ENCODE data around the gene LEMD1. TPM values are rescaled to one million over a fixed set of nuclear protein-coding genes. Genes with fewer than 3 reads are reported as not detected.

Gene LEMD1
- total RNA-seq, 2 experiments from 2014 or later = not detected

DNA sequence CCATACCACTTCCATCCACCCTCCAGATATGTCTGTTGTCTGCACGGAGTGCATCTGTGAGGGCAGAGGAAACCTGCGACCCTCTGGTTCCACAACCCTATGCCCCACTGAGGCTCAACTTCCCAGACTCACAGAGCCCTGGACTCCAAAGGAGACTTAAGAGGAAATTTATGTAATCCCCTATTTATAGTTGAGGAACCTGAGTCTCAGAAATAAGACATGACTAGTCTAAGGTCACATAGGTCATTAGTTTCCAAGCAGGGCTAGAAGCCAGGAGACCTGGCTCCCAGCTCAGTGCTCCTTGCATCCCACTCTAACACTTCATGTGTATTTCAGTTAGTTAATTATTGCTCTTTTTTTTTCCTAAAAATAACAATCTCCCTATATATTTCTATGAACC is 15.7 kb upstream of the LEMD1 start:
- Mint-ChIP-seq H3K27me3 (peaks cover 18% of the 10 kb centered on the region), H3K4me3 (no peak overlapping the region), H3K4me1 (ENCODE audit: low read depth) (peaks cover 26% of the 10 kb centered on the region), H3K27ac (no peak overlapping the region), H3K36me3 (ENCODE audit: low read depth) (no peaks in the 10 kb centered on the region), H3K9me3 (no peaks in the 10 kb centered on the region)
- CTCF ChIA-PET = interaction anchor here (1.4 kb wide), 1 partner anchor 48 kb away, joined by 5 read pairs; no protein-coding TSS in a partner anchor
- peaks cover 0 to 6% of the 10 kb centered on the region in 2 experiments for H3K27me3 ChIP-seq (ENCODE audit: control insufficient read depth in 1 of 2, insufficient read depth in 2 of 2, low read length in 2 of 2)
- H3K4me3 ChIP-seq (ENCODE audit: low read length) = no peak overlapping the region
- H3K27ac ChIP-seq (ENCODE audit: low read depth in 1 of 2, low read length in 2 of 2) = no peak overlapping the region
- no peaks in the 10 kb centered on the region for H3K36me3 ChIP-seq (ENCODE audit: insufficient read depth, low read length)
- DNase-seq (no peak), ATAC-seq (ENCODE audit: poor library complexity) (no peak)
- no peaks in the 10 kb centered on the region for H3K9me3 ChIP-seq (ENCODE audit: control insufficient read depth in 1 of 2, insufficient read depth in 1 of 2, low read length in 2 of 2)
- peaks cover 31% of the 10 kb centered on the region for H3K4me1 ChIP-seq (ENCODE audit: insufficient read depth, low read length)
- intact Hi-C loops (cut with DNase I, micrococcal nuclease) = no loop called here
- TF ChIP-seq, protein P1, sequence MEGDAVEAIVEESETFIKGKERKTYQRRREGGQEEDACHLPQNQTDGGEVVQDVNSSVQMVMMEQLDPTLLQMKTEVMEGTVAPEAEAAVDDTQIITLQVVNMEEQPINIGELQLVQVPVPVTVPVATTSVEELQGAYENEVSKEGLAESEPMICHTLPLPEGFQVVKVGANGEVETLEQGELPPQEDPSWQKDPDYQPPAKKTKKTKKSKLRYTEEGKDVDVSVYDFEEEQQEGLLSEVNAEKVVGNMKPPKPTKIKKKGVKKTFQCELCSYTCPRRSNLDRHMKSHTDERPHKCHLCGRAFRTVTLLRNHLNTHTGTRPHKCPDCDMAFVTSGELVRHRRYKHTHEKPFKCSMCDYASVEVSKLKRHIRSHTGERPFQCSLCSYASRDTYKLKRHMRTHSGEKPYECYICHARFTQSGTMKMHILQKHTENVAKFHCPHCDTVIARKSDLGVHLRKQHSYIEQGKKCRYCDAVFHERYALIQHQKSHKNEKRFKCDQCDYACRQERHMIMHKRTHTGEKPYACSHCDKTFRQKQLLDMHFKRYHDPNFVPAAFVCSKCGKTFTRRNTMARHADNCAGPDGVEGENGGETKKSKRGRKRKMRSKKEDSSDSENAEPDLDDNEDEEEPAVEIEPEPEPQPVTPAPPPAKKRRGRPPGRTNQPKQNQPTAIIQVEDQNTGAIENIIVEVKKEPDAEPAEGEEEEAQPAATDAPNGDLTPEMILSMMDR (IDR thresholded peaks at IDR 0.05) = no peak
- POLR2A ChIA-PET = no interaction called here

DNA sequence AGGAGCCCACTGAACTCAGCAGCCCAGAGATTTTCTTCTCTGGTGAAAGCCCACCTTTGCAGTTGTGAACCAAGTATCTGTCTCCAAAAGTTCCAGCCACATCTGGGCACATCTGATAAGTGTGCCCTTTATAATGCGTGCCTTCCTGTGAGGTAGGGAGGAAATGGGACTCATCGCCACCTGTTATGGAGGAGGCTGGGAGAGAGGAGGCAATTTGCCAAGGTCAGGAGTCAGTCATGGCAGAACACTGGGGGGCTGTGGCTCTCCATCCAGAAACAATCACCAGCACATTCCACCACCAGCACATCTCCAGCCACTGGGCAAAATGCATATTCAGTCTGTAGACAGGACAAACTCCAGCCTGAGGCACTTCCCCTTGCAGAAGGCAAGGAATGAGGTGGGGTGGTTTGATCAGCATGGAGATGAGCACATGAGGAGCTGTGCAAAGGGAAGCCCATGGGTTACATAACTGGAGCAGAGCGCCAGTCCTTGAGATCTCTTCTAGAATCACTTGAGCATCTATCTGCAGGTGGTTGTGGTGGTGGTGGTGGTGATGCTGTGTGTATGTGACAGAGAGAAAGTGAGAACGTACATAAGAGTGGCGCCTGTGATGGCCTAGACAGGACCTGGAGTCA is 15.0 kb upstream of the LEMD1 start:
- Histone ChIP-seq H3K36me3 (ENCODE audit: insufficient read depth, low read length) (no peaks in the 10 kb centered on the region), H3K4me3 (ENCODE audit: low read length) (no peak overlapping the region), H3K27ac (ENCODE audit: low read depth in 1 of 2, low read length in 2 of 2) (no peak overlapping the region), H3K4me1 (ENCODE audit: insufficient read depth, low read length) (peaks cover 27% of the 10 kb centered on the region), H3K9me3 (ENCODE audit: control insufficient read depth in 1 of 2, insufficient read depth in 1 of 2, low read length in 2 of 2) (no peaks in the 10 kb centered on the region), H3K27me3 (ENCODE audit: control insufficient read depth in 1 of 2, insufficient read depth in 2 of 2, low read length in 2 of 2) (peaks cover 0 to 12% of the 10 kb centered on the region in 2 experiments)
- Mint-ChIP-seq H3K27me3 (peaks cover 22% of the 10 kb centered on the region), H3K4me3 (no peak overlapping the region), H3K36me3 (ENCODE audit: low read depth) (no peaks in the 10 kb centered on the region), H3K27ac (no peak overlapping the region), H3K9me3 (no peaks in the 10 kb centered on the region), H3K4me1 (ENCODE audit: low read depth) (peaks cover 25% of the 10 kb centered on the region)
- no peak for DNase-seq
- ChIA-PET POLR2A (no interaction called here), CTCF (no interaction called here)
- no peak for ATAC-seq (ENCODE audit: poor library complexity)
- intact Hi-C loops (cut with DNase I, micrococcal nuclease) = no loop called here
- TF ChIP-seq, protein P1 (IDR thresholded peaks at IDR 0.05) = no peak

DNA sequence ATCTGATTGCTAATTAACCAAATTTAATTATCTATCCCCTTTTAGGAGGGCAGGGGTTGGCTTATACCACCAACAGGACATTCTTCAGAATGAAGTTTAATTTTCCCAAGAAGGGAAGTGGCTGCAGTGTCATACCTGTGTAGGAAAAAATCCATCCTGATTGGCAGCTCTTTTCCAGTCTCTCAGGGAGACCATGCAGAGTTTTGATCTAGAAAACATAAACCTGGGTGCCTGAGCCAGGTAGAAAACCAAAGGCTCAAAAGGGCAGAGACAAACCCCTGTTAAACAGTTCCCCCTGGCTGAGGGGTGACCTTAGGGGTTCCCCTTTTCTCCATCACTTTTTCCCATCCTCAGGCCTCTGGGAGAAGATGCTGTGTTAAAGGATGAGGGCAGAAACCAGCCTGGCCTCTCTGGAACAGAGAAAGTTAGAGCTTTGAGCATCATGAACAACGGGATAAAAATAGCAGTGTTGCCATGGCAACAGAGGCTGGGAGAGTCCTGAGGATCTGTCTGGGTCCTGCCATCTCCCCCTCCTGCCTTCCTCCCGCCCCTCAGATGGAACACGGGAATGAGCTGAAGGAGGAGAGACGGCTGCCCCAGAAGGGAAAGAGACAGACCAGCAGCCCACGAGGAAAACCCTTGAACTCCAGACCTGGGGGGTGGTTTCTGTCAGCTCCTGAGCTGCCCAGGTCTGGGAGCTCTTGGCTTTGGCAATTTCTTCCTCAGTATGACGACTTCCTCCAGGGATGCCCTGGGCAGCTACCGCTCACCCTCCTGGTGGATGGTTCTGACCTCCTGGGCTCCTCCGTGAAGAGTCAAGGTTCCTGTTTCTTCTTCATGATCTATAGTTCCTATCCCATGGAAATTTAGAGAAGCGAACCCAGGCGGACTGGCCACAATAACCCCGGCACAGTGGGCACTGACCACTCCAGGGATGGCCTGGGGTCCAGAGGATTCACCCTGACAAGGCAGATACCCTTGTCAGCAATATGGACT is 14.0 kb upstream of the LEMD1 start:
- ATAC-seq (ENCODE audit: poor library complexity) = no peak
- Mint-ChIP-seq H3K9me3 (no peaks in the 10 kb centered on the region), H3K4me1 (ENCODE audit: low read depth) (peaks cover 19% of the 10 kb centered on the region), H3K27ac (no peak overlapping the region), H3K4me3 (no peak overlapping the region), H3K36me3 (ENCODE audit: low read depth) (no peaks in the 10 kb centered on the region), H3K27me3 (peaks cover 25% of the 10 kb centered on the region)
- Histone ChIP-seq H3K4me1 (ENCODE audit: insufficient read depth, low read length) (peaks cover 21% of the 10 kb centered on the region), H3K4me3 (ENCODE audit: low read length) (no peak overlapping the region), H3K27me3 (ENCODE audit: control insufficient read depth in 1 of 2, insufficient read depth in 2 of 2, low read length in 2 of 2) (peaks cover 0 to 13% of the 10 kb centered on the region in 2 experiments), H3K9me3 (ENCODE audit: control insufficient read depth in 1 of 2, insufficient read depth in 1 of 2, low read length in 2 of 2) (no peaks in the 10 kb centered on the region), H3K36me3 (ENCODE audit: insufficient read depth, low read length) (no peaks in the 10 kb centered on the region), H3K27ac (ENCODE audit: low read depth in 1 of 2, low read length in 2 of 2) (no peak overlapping the region)
- TF ChIP-seq, protein P1 (IDR thresholded peaks at IDR 0.05) = no peak
- ChIA-PET POLR2A (no interaction called here), CTCF (no interaction called here)
- intact Hi-C loops (cut with DNase I, micrococcal nuclease) = no loop called here
- DNase-seq = no peak

Measured in CD4-positive, alpha-beta T cell (primary cell).